Glomerular visceral epithelial cell (primary cell): ENCODE results near the gene CDR2L.
"Not testable (repeated sequence)": the region's sequence is repeated elsewhere in the genome, so short reads cannot be mapped to it uniquely, and the experiment has no call there.

Experiments
- DNase-seq: peaks from one replicate; pipeline ENCODE4 v3.0.0-alpha.2; 2016; ENCODE audit errors: extremely low spot score

Gene CDR2L

DNA sequence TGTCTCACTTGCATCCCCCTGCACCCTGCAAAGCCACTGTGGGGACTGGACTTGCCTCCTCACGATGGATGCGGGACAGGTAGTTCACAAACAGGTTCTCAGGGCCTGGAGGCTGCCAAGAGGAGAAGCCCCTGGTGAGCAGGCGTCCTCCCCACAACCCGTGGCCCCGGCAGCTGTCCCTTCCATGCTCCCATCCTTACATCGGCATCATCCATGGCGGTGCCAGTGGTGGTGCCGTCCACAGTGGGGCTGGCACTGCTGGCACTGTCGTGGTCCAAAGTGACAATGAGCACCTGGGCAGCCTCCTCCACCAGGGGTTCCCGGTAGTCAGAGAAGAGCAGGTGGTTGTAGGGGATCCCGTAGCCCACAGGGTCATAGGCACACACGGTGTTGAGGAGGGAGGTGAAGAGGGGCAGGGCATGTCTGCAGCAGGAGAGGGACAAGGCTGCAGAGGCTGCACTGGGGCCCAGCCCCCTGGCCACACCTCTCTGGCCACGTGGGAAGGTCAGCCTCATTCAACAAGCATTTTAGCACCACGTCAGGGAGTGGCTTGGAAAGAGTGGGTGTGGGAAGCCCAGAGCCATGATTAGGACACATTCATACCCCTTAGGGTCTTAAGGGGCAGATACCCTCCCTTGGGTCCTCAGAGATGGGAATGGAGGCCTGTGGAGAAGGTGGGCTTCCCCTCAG is 27.5 kb upstream of the CDR2L start:
- no peak for DNase-seq

GRCh38 chr17:74960570-74961342 is 26.7 kb upstream of the CDR2L start:
- peak; percentile 64 for DNase-seq

- peak; percentile 90 for DNase-seq
These were observed 25.6 kb upstream of the CDR2L start for GRCh38 chr17:74961657-74962350.

- DNase-seq, result no peak
These were observed 24.6 kb upstream of the CDR2L start for GRCh38 chr17:74962622-74963394.

- no peak for DNase-seq
These were observed 23.8 kb upstream of the CDR2L start for GRCh38 chr17:74963656-74964055.

- no peak for DNase-seq
These were observed 23.1 kb upstream of the CDR2L start for GRCh38 chr17:74964246-74964761.

DNA sequence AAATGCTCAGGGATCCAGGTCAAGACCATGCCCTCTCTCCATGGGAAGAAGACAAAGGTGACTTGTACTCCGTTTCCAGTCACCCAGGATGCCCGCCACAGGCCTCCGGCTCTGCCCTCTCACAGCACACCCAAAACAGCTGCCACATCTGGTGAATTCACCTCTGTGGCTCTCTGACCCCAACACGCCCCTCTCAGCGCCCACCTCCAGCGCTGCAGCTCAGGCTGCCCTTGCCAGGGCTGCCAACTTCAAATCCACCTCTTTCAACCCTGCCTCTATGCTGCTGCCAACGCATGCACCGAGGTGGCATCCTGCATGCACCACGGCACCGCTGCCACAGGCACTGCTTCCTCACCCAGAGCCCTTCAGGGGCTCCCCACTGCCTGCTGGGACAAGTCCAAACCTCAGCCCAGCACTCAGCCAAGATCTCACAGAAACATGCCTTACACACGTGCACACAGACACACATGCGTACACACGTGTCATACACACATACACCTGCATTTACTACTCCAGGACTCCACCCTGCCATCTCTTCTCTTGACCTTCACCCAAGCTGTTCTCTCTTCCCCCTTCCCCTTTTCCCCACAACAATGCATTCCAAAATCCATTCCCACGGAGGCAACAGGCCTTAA is 22.3 kb upstream of the CDR2L start:
- DNase-seq, result no peak

- no peak for DNase-seq
These were observed 19.1 kb upstream of the CDR2L start for GRCh38 chr17:74968361-74968780.

GRCh38 chr17:74969501-74969900 is 17.9 kb upstream of the CDR2L start:
- not testable (repeated sequence) for DNase-seq

- DNase-seq, result no peak
These were observed 17.0 kb upstream of the CDR2L start for GRCh38 chr17:74970395-74970794.

- DNase-seq, result no peak
These were observed 16.2 kb upstream of the CDR2L start for GRCh38 chr17:74971069-74971841.

DNA sequence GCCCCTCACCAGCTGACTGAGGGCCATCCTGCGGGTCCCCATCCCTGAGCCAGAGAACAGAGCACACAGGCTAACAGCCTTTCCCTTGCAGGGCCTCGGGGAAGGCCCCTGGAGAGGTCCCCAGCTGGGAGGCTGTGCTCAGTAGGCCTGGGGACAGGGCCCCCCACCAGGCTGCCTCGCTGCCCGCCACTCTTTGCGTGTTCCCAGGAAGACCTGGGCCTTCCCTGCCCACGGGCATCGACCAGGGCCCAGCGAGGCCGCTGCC is 15.7 kb upstream of the CDR2L start:
- DNase-seq, result no peak

GRCh38 chr17:74972107-74972972 is 15.1 kb upstream of the CDR2L start, which contains the start of gene HID1:
Gene HID1, minus strand, starts transcription at chr17:74972759. Its CDS starts 103 bp downstream, at chr17:74972656.
- DNase-seq, result peak; percentile 39

- DNase-seq, result no peak
These were observed 14.5 kb upstream of the CDR2L start for GRCh38 chr17:74972973-74973328.

GRCh38 chr17:74975943-74976342 is 11.5 kb upstream of the CDR2L start:
- no peak for DNase-seq

DNA sequence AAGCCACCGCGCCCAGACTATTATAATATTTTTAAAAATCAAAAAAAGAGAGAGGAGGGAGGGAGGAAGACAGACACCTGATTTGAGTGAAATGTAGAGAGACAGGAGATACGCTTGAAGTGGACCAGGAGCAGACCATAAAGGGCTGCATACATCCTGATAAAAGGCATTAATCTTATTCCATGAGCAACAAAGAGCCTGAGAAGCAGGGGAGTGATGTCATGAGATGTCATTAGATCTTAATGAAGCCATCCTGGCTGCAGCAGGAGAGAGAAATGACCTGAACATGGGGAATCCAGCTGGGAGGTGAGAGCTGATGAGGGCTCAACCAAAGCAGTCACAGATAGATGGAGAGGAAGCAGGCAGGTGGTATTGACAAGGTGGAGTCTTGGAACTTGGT is 9.6 kb upstream of the CDR2L start:
- no peak for DNase-seq

DNA sequence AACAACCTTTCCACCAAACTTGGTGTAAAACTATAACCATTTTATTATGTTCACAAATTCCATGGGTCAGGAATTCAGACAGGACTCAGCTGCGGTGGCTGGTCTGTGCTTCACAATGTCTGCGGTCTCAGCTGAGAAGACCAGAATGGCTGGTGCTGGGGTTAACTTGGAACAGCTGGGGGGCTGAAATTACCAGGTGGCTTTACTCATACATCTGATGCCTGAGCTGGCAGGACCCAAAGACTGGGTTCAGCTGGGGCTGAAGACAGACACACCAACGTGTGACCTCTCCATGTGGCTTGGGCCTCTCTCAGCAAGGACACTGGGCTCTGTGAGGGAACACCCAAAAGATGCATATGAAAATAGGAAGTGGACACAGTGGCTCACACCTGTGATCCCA is 9.2 kb upstream of the CDR2L start:
- DNase-seq, result no peak

DNA sequence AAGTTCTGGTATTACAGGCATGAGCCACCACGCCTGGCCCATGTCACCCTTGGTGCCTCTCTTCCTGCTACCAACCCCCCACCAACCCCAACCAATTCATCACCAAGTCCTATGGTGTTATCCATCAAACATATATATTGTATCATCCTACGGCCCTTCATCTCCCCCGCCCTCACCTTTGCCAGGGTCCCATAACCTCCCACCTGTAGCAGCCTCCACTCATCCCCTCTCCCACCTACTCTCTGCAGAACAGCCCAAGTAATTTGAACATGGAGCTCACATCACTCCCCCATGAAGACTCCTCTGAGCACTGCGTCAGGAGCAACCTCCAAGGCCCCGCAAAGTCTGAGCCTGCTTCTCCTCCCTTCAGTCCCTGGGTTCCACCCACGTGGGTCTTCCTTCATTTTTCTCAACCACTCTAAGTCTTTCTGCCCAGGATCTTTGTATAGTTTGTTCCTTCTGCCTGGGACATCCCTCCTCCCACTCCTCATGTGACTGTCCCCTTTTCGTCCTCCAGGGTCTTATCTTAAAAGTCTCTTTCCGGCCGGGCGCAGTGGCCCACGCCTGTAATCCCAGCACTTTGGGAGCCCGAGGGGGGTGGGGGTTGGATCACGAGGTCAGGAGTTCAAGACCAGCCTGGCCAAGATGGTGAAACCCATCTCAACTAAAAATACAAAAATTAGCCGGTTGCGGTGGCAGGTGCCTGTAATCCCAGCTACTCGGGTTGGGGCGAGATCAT is 7.9 kb upstream of the CDR2L start:
- DNase-seq, result no peak
